ENCODE measurements around the gene TNIK. TPM values are rescaled to one million over a fixed set of nuclear protein-coding genes. Genes with fewer than 3 reads are reported as not detected.
"Not testable (repeated sequence)": the region's sequence is repeated elsewhere in the genome, so short reads cannot be mapped to it uniquely, and the experiment has no call there.

Gene TNIK
- total RNA-seq, 1 donor from 2014 or later, result 76.7 TPM

- no peak for DNase-seq
Observed at GRCh38 chr3:171250444-171250843, 209.8 kb downstream of the TNIK start.

- no peak for DNase-seq
Observed at GRCh38 chr3:171249245-171249644, 211.0 kb downstream of the TNIK start.

DNA sequence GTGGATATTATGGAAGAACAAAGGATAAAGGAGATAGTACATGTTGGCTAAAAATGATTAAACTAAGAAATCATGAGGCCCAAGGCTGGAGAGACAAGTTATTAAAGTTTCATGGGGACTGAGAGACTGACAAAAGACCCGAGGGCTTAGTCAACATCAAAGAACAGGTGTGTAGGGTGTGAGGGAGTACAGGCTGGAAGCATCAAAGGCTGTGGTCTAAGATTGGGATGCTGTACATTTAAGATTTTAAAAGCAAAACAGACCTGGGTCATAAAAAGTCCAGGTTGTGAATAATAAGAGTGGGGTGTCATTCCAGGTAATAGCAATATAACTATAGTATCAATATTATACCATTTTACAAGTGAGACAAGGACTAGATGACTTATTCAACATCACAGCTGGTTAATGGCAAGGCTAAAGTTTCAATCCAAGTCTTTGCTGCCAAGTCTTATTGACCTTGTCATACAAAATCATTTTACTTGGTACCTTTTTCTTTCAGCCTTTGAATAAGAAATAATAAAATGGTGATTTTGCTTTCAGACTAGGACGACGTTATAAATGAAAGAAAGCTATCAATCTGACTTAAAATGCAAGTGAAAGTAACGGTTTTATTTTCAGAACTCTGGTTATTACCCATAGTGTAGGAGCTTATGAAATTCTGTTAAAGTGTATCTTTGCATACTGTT is 211.6 kb downstream of the TNIK start:
- DNase-seq, result no peak

DNA sequence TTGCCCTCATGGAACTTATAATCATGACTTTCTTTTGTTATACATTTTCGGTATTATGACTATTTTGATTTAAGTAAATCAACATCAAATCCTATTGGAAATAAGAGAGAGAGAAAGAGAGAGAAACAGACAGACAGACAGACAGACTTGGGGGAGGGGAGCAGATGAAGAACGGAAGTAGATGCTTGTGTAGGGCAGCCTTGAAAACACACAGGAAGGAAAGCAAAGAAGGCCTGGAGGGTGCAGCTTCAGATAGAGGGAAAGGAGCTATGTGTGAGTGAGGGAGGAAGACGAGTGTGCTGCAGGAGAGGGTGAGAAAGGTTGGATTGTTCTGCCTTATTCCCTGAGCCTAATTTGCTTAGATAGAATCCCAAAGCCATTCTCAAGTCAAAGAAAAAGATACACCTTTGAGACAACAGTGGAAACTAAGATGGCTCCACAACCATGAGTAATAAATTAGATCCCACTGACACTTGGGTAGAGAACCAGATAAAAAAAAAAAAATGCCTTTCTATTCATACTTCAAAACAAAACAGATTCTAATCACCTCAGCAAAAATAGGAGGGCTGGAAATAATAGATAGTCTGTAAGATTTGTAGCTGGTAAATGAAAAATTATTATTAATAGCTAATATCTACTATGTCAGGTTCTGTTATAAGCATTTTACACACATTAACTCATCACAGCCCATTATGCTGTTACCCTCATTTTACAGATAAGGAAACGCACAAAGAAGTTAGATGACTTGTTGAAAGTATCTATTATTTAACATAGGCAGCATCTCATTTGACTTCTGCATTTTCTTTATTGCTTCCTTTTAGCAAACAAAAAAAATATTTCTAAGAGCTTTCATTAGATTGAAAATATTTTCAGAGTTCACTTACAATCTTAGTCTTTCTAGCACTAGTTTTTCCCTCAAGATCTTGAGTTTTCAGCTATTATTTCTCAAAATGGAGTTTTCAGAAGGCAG is 214.1 kb downstream of the TNIK start:
- no peak for DNase-seq

- no peak for DNase-seq
Observed at GRCh38 chr3:171242951-171243350, 217.3 kb downstream of the TNIK start.

DNA sequence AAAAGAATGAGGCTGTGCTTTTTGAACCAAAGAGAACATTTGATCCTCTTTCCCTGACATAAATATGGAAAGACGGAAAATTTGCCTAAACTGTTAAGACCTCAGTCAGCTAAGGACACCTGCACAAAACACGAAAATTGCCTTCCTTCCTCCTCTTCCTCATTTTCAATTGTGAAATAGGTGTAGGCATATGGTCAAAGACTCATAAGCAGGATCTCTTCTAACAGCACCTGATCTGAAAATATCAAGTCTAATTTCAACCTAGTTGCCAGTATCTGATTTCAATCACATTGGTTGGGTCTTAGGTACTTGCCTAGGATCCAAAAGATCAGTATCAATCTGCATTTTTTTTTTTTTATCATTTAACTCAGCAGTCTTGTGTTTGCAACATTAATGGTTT is 218.0 kb downstream of the TNIK start:
- no peak for DNase-seq

DNA sequence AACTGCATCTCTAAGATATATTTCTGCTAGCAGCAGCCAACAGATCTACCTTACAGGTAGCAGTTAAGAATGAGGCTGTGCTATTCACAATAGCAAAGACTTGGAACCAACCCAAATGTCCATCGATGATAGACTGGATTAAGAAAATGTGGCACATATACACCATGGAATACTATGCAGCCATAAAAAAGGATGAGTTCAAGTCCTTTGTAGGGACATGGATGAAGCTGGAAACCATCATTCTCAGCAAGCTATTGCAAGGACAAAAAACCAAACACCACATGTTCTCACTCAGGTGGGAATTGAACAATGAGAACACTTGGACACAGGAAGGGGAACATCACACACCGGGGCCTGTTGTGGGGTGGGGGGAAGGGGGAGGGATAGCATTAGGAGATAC is 218.6 kb downstream of the TNIK start:
- DNase-seq, result not testable (repeated sequence)

- DNase-seq, result no peak
Observed at GRCh38 chr3:171240504-171240835, 219.7 kb downstream of the TNIK start.

DNA sequence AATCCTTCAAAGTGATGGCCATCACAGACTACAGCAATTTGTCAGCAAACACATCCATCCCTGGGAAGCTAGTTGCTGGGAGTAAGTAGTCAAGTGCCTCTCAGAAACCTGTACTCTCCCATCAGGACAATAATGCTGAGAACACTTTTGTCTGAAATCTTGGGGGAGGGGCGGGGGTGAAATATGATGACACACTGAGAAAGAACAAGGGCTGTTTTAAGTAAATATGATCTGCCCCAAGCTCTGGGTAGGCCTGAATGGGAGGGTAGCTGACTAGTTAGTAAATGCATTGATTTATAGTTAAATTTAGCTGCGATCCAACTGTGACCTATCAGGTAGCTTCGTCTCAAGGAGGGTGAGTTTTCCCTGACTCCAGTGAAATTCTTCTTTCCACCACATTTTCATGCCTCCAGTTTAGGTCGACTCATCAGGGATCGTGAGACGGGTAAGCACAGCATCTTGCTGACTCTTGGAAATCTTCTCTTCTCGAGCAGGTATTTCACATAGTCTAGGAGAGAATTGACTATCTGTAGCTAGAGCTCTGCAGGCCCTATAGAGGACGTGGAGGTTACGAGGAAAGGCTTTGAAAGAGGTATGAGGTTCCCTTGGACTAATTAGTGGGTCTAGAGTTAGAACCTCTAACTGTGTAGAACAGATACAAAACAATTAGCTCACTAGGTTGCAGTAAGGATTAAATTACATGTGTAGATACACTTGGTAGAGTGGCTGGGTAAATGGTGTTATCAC is 220.3 kb downstream of the TNIK start:
- DNase-seq, result no peak

- DNase-seq, result no peak
Observed at GRCh38 chr3:171237009-171237385, 223.2 kb downstream of the TNIK start.

GRCh38 chr3:171236265-171237008 is 223.8 kb downstream of the TNIK start:
- DNase-seq, result no peak

- no peak for DNase-seq
Observed at GRCh38 chr3:171234298-171235010, 225.8 kb downstream of the TNIK start.

DNA sequence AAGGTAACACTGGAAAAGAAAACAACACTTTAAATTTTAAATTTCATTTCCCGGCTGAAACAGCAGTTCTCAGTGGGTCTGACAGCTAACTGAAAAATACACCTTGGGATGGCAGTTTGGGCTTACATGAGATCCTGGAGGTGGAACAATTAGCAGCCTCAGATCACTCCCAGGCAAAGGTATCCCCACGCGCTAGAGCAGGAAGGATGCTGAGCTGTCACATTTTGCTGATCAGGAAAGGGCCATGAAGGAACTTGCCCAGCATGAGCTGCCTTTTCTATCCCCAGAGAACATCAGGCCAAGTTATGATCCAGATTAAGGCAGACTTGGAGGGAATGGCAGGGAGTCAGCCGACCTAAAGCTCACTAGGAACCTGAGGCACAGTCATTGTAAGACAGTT is 228.8 kb downstream of the TNIK start:
- no peak for DNase-seq

GRCh38 chr3:171230865-171231264 is 229.3 kb downstream of the TNIK start:
- DNase-seq, result no peak

DNA sequence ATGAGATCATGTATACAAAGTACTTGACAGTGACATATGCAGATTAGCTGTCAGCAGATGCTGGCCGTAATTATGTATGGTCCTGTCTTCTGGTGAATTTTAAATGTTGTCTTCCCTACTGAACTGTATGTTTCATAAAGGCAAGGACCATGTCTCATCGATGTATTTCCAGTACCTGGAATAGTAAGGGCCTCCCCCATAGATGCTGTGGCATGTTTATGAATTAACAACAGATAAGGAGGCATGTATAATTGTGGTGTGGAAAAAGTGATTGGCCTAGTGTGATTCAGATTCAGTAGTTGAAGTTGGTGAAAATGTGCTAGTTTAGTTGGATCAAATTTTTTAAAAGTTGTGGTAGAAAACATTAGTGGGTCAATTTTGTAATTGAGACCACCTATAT is 231.0 kb downstream of the TNIK start:
- no peak for DNase-seq

- DNase-seq, result no peak
Observed at GRCh38 chr3:171228240-171228639, 232.0 kb downstream of the TNIK start.

- DNase-seq, result no peak
Observed at GRCh38 chr3:171227828-171228227, 232.4 kb downstream of the TNIK start.

- no peak for DNase-seq
Observed at GRCh38 chr3:171227359-171227758, 232.8 kb downstream of the TNIK start.

- no peak for DNase-seq
Observed at GRCh38 chr3:171226794-171227193, 233.4 kb downstream of the TNIK start.

GRCh38 chr3:171225708-171226107 is 234.5 kb downstream of the TNIK start:
- no peak for DNase-seq

DNA sequence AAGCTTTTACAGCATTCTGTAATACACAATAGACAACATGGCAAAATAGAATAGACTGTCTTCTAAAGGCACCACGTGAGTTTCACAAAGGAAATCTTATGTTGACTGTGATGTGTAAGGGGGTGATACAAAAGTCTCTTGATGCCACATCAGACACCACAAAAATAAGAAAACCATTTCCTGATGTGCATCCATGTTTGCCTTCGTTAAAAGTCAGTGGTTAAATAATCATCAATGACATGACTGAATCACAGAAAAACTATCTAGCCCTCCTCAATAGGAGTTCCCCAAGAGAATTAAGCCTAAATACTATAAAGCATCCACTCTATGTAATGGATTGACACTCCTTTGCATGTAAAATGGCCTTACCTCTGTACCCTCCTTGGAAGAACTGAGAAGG is 235.0 kb downstream of the TNIK start:
- DNase-seq, result no peak

GRCh38 chr3:171223396-171223795 is 236.8 kb downstream of the TNIK start:
- no peak for DNase-seq
